Psoas muscle (tissue), 8 donors: ENCODE results near the gene CPNE7. TPM values are rescaled to one million over a fixed set of nuclear protein-coding genes. Genes with fewer than 3 reads are reported as not detected.
A peak's percentile ranks its signal among the peaks of the same experiment; 100 is the strongest.

Experiments
- ATAC-seq, 4 donors: fragments of 200-7000 bp; cut with Tn5 transposase; one replicate each; pipeline ENCODE4 v1.9.1; 2020; ENCODE audit warnings: moderate library complexity in 3 of 4, mild to moderate bottlenecking in 2 of 4
- DNase-seq, 2 donors: peaks; one replicate each; pipeline ENCODE4 v3.0.0-alpha.2; 2020
- H3K27ac ChIP-seq: fragments of 200-600 bp; one replicate; pipeline ENCODE4 v1.8.0; 2022
- H3K27me3 ChIP-seq, 3 donors: fragments of 200-600 bp in 1 of 3; one replicate each; pipeline versions ENCODE4 v1.6.1 to v1.8.0; 2013 to 2022; ENCODE audit warnings: low read length in 2 of 3, mild to moderate bottlenecking in 2 of 3, moderate library complexity in 1 of 3; ENCODE audit not compliant: insufficient read depth in 3 of 3
- H3K36me3 ChIP-seq, 2 donors: fragments of 200-600 bp in 1 of 2; one replicate each; pipeline versions ENCODE4 v1.6.1 to v1.8.0; 2013 to 2022; ENCODE audit warnings: low read depth in 1 of 2, mild to moderate bottlenecking in 1 of 2, moderate library complexity in 1 of 2; ENCODE audit not compliant: insufficient read depth in 1 of 2
- H3K4me1 ChIP-seq: fragments of 200-600 bp; one replicate; pipeline ENCODE4 v1.8.0; 2022
- H3K4me3 ChIP-seq: fragments of 200-600 bp; one replicate; pipeline ENCODE4 v1.8.0; 2022; ENCODE audit warnings: mild to moderate bottlenecking
- H3K9me3 ChIP-seq: fragments of 200-600 bp; one replicate; pipeline ENCODE4 v1.8.0; 2022
- WGBS, 3 donors: extraction: QIAGEN DNeasy Blood & Tissue Kit; methylation state at CpG; one replicate each; pipeline versions ENCODE4 v1.1.6 to v1.1.7; 2013; 5-methylcytosine and 5-hydroxymethylcytosine counted together
- intact Hi-C, 2 donors: fragments of 100-400 bp; cut with DNase I; formaldehyde crosslinking; loops; one replicate each; pipeline versions ENCODE4 v1.11.0 to v1.14.2; 2022
- polyA plus RNA-seq, 3 donors: library from polyadenylated mRNA; stranded (reverse); fragments of 200-250 nt; gene quantifications; one replicate each; pipeline ENCODE4 v1.2.3, GENCODE V29; 2013
- total RNA-seq, 4 donors: library from RNA; stranded (reverse); fragmentation: NEBNext Ultra II Directional in 2 of 4; extraction: Animal tissue kit (Norgen Biotek cat#: 25700) in 2 of 4; gene quantifications; one replicate each; pipeline versions ENCODE4 v1.2.1 to v1.2.4, GENCODE V29; 2021 to 2023
- TF ChIP-seq, protein P1 (sequence below): fragments of 200-600 bp; IDR thresholded peaks from one replicate; pipeline ENCODE4 v1.8.0; 2022; ENCODE audit warnings: antibody characterized with exemption
- donor health status: healthy with polysubstance abuse.
- donor health status: DM: no; HTN: no; CAD: no; lungs with moderate emphysema.
- donor health status: Bipolar disorder and iron deficiency.
- donor health status: healthy.
- donor health status: DM: yes; HTN: yes; CAD: no.
- donor health status: DM: no; HTN: no; CAD: no.
- donor health status: DM: no; HTN: no; CAD: no.
- donor health status: DM: yes; HTN: yes; CAD: no.

Gene CPNE7
- total and polyA plus RNA-seq, 7 donors, result 0.08 to 0.21 TPM; not detected in 5

DNA sequence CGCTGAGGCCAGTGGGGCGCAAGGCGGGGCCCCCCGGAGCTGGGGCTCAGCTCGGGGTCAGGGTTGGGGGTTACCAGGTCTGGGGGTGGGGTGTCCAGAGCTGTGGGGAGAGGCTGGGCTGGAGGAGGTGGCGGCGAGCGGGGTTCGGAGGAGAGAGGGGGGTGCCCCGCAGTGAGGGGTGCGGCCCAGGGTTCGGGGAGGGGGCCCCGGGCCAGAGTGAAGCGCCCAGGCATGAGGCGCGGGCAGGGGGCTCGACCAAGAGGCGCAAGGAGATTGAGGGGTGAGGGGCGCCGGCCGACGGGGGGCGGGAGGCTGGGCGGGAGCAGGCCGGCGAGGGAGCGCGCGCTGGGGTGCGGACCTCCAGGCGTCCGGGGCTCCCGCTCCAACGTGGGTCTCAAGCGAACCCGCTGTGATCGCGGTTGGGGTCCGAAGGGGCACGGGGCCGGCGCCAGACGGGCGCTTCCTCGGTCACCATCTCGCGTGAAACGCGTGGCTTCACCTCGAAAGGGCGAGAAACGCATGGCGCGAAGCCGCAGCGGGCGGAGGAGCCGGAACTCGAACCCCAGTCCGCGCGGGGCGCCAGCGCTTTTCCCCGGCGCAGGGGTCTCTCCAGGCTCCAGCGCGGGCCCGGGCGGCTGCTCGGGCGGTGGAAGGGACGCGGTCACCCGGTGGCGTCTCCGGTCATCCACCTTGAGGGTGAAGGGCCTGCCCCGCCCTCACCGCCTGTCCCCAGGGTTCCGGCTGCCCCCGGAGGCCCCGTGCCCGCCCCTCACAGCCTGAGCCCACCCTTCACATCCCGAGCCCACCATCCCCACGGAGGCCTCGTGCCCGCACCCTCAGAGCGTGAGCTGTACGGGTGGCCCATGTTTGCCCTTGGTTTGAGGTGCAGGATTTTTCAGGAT lies 846 bp downstream of the CPNE7 start:
- peak in 1 of 2 donors; percentile 10 for DNase-seq
- intact Hi-C loops, result loop anchor here in 1 of 2 donors (10.0 kb wide), 1 partner anchor 58 kb away; no protein-coding TSS in a partner anchor
- Histone ChIP-seq H3K36me3 (no peaks in the 10 kb centered on the region), H3K27me3 (peaks cover 0 to 57% (median 24%) of the 10 kb centered on the region in 3 donors), H3K4me1 (no peaks in the 10 kb centered on the region), H3K27ac (no peak overlapping the region), H3K4me3 (no peak overlapping the region), H3K9me3 (no peaks in the 10 kb centered on the region)
- ATAC-seq, result peak in 1 of 4 donors; percentile 12
- TF ChIP-seq, protein P1, sequence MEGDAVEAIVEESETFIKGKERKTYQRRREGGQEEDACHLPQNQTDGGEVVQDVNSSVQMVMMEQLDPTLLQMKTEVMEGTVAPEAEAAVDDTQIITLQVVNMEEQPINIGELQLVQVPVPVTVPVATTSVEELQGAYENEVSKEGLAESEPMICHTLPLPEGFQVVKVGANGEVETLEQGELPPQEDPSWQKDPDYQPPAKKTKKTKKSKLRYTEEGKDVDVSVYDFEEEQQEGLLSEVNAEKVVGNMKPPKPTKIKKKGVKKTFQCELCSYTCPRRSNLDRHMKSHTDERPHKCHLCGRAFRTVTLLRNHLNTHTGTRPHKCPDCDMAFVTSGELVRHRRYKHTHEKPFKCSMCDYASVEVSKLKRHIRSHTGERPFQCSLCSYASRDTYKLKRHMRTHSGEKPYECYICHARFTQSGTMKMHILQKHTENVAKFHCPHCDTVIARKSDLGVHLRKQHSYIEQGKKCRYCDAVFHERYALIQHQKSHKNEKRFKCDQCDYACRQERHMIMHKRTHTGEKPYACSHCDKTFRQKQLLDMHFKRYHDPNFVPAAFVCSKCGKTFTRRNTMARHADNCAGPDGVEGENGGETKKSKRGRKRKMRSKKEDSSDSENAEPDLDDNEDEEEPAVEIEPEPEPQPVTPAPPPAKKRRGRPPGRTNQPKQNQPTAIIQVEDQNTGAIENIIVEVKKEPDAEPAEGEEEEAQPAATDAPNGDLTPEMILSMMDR, result no peak
- WGBS, 3 donors, result 10 to 15% (median 12%) methylated on average over 69 to 89 of the region's 89 CpGs

DNA sequence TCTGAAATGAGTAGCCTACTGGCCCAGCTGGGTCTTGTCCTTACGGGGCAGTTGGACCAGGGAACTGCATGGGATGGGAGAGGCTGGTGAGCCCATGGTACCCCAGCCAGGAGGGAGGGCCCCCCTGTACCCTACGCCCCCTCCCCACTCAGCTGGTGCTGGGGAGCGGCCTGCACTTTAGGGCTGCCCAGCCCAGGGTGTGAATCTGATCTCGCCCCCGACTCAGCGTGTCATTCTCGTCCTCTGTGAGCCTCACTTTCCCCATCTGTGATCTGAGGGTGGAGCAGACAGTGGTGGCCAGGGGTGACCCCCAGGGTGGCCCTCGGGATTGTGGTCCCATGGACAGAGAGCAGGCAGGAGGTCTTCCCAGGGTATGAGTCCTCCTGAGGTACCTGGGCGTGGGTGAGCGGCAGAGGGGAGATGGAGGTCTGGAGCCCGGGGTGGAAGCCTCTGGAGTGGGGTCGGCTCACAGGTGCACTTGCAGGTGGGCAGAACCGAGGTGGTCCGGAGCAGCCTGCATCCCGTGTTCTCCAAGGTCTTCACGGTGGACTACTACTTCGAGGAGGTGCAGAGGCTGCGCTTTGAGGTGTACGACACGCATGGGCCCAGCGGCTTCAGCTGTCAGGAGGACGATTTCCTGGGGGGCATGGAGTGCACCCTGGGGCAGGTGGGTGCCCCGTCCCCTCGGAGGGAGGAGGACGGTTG lies 1.6 kb downstream of the CPNE7 start:
- no peak overlapping the region for H3K27ac ChIP-seq
- no peaks in the 10 kb centered on the region for H3K36me3 ChIP-seq
- intact Hi-C loops, result loop anchor here in 1 of 2 donors (10.0 kb wide), 1 partner anchor 58 kb away; no protein-coding TSS in a partner anchor
- DNase-seq, result peak in 1 of 2 donors; percentile 15
- TF ChIP-seq, protein P1, result no peak
- no peak for ATAC-seq
- H3K4me1 ChIP-seq, result no peaks in the 10 kb centered on the region
- peaks cover 0 to 50% (median 24%) of the 10 kb centered on the region in 3 donors for H3K27me3 ChIP-seq
- H3K4me3 ChIP-seq, result no peak overlapping the region
- 78 to 82% (median 81%) methylated on average over 25 of the region's 25 CpGs for WGBS, 3 donors
- H3K9me3 ChIP-seq, result no peaks in the 10 kb centered on the region

DNA sequence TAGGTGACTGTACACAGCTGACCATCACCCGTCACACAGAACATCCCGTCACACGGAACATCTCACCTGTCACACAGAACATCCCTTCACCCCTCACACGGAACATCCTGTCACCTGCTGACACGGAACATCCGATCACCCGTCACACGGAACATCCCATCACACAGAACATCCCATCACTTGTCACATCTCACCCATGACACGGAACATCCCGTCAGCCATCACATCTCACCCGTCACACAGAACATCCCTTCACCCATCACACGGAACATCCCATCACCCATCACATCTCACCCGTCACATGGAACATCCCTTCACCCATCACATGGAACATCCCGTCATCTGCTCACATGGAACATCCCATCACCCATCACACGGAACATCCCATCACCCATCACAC lies 3.8 kb downstream of the CPNE7 start:
- Histone ChIP-seq H3K27ac (no peak overlapping the region), H3K27me3 (peaks cover 0 to 38% (median 21%) of the 10 kb centered on the region in 3 donors), H3K4me3 (no peak overlapping the region), H3K36me3 (no peaks in the 10 kb centered on the region), H3K4me1 (no peaks in the 10 kb centered on the region), H3K9me3 (no peaks in the 10 kb centered on the region)
- TF ChIP-seq, protein P1, result no peak
- ATAC-seq (no peak), DNase-seq (no peak)
- 87 to 90% (median 88%) methylated on average over 15 of the region's 15 CpGs for WGBS, 3 donors
- intact Hi-C loops, result loop anchor here in 1 of 2 donors (10.0 kb wide), 1 partner anchor 55 kb away; no protein-coding TSS in a partner anchor

DNA sequence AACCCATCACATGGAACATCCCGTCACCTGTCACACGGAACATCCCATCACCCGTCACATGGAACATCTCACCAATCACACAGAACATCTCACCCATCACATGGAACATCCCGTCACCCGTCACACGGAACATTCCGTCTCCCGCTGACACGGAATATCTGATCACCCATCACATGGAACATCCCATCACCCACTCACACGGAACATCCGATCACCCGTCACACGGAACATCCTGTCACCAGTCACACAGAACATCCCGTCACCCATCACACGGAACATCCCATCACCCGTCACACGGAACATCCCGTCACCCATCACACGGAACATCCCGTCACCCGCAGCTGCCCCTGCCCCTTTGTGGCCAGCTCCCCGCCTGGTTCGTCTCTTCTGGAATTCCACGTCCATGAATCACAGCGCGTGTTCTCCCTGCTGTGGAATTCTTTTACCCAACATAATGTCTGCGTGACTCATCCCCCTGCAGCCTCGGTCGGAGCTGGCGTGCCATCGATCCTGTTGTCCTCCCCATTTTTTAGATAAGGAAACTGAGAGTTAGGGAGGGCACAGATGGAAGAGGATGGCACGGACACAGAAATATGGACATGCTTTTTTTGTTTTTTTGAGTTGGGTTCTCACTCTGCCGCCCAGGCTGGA lies 5.6 kb downstream of the CPNE7 start:
- Histone ChIP-seq H3K36me3 (no peaks in the 10 kb centered on the region), H3K4me1 (no peaks in the 10 kb centered on the region), H3K9me3 (no peaks in the 10 kb centered on the region), H3K27me3 (peaks cover 0 to 25% (median 10%) of the 10 kb centered on the region in 3 donors), H3K27ac (no peak overlapping the region), H3K4me3 (no peak overlapping the region)
- intact Hi-C loops, result no loop called here
- 83 to 89% (median 88%) methylated on average over 33 of the region's 33 CpGs for WGBS, 3 donors
- TF ChIP-seq, protein P1, result no peak
- DNase-seq (no peak), ATAC-seq (no peak)
